ENCODE data around the gene SARS2.

DNA sequence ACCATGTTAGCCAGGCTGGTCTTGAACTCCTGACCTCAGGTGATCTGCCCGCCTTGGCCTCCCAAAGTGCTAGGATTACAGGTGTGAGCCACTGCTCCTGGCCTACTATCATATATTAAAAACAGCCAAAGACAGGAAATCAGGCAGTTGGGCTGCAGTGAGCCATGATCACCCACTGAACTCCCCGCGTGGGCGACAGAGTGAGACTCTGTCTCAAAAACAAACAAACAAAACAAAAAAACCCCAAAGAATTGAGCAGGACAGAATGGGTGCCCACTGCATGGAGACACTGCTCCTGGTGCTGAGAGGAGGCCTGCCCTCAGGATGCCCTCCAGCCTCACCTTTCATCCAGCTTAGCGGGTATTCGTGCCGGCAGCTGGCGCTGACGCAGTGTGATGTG is 47.3 kb downstream of the SARS2 start:
- TF ChIP-seq SUZ12 (IDR thresholded peaks at IDR 0.05; ENCODE audit: extremely low read depth, insufficient read depth, insufficient read length) (no peak), YY1 (IDR thresholded peaks at IDR 0.05; ENCODE audit: insufficient read depth, insufficient read length) (no peak)
